ENCODE data around the gene PRKCE.

PRKCE gene

DNA sequence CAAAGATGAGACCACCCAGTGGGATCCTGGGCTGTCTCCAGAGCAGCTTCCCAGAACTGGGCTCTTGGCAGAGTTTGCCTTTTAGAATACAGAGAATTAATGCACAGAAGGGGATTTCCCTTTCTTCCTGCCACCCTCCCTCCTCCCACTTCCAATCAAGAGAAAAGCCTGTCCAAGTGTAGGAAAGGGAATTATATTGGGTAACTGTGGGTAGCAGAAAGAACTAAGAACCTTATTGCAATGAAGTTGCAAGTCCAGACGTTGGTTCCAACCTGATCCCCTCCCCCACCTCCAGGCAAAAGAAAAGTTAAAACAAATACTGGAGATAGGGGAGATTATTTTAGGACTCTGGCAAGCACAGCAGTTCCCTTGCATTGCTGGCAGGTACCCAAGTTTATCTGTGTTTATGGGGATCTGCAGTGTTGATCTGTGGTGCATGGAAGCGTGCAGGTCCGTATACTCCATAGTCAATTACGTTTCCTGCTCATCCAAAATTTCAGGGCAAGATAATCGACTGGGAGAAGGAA is 114.3 kb downstream of the PRKCE start:
- H3K23ac ChIP-seq (ENCODE audit: low read length in 2 of 2), result no peak overlapping the region
- no peak overlapping the region for H2BK5ac ChIP-seq (ENCODE audit: low read depth, low read length, poor library complexity, severe bottlenecking)
- H3K4me2 ChIP-seq (ENCODE audit: low read length, poor library complexity, severe bottlenecking), result no peak overlapping the region
- 84% methylated on average over 4 of the region's 5 CpGs for WGBS
- peaks cover 4% of the 10 kb centered on the region for H3K79me1 ChIP-seq (replicated peaks; ENCODE audit: low read length, poor library complexity, severe bottlenecking)
- no peak overlapping the region for H3K4me3 ChIP-seq (ENCODE audit: insufficient read depth in 1 of 2, low read depth in 1 of 2, low read length in 2 of 2)
- H2AFZ ChIP-seq (ENCODE audit: low read depth, low read length), result no peak overlapping the region
- H3K27ac ChIP-seq (ENCODE audit: low read length, poor library complexity, severe bottlenecking), result no peak overlapping the region
- H2AK5ac ChIP-seq (ENCODE audit: low read length, severe bottlenecking), result no peak overlapping the region
- DNase-seq, result peak; percentile 44
- H4K91ac ChIP-seq (ENCODE audit: low read length), result no peak overlapping the region
- H3K18ac ChIP-seq (ENCODE audit: low read depth in 1 of 2, low read length in 2 of 2), result no peak overlapping the region
- H4K8ac ChIP-seq (ENCODE audit: low read length), result no peak overlapping the region
- no peak overlapping the region for H2BK120ac ChIP-seq (ENCODE audit: low read depth, low read length)
- no peak overlapping the region for H2BK12ac ChIP-seq (ENCODE audit: low read length in 2 of 2)
- H3K36me3 ChIP-seq (ENCODE audit: control insufficient read depth in 1 of 2, insufficient read depth in 2 of 2, low read depth in 1 of 2, low read length in 2 of 2), result no peaks in the 10 kb centered on the region
- H3K9me3 ChIP-seq (ENCODE audit: control insufficient read depth, low read length), result no peaks in the 10 kb centered on the region
- H2BK15ac ChIP-seq (ENCODE audit: low read depth, poor library complexity, severe bottlenecking), result no peak overlapping the region
- H3K9ac ChIP-seq (ENCODE audit: low read length), result no peak overlapping the region
- peaks cover 0 to 5% of the 10 kb centered on the region in 2 experiments for H3K27me3 ChIP-seq (ENCODE audit: control insufficient read depth in 1 of 2, insufficient read depth in 1 of 2, low read length in 2 of 2)
- no peak overlapping the region for H3K4ac ChIP-seq (ENCODE audit: low read depth in 1 of 2, low read length in 2 of 2)
- H3K4me1 ChIP-seq (ENCODE audit: control insufficient read depth, insufficient read depth, low read depth, low read length), result no peaks in the 10 kb centered on the region
- H3K14ac ChIP-seq (ENCODE audit: low read length in 2 of 2), result no peak overlapping the region

DNA sequence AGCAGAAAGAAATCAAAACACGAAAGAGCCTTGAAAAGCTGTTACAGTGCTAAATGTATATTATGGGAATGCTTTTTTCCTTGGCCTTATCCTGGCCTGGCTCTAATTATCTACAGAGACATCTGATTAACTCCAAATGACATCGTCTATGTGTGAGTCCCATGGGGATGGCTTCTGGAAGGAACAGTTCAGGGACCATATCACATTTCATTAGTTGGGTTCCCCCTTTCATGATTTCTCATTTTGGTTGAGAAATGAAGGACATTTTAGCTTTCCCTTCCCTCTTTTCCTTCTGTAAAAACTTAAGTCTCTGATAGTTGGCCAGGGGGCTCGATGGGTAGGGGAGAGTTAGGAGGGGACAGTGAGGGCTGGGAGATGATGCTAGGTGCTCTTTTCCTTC is 116.7 kb downstream of the PRKCE start:
- Histone ChIP-seq H3K4me3 (ENCODE audit: insufficient read depth in 1 of 2, low read depth in 1 of 2, low read length in 2 of 2) (no peak overlapping the region), H2AK5ac (ENCODE audit: low read length, severe bottlenecking) (no peak overlapping the region), H2AFZ (ENCODE audit: low read depth, low read length) (no peak overlapping the region), H3K14ac (ENCODE audit: low read length in 2 of 2) (no peak overlapping the region), H3K79me1 (replicated peaks; ENCODE audit: low read length, poor library complexity, severe bottlenecking) (peaks cover 6% of the 10 kb centered on the region), H2BK120ac (ENCODE audit: low read depth, low read length) (no peak overlapping the region), H2BK5ac (ENCODE audit: low read depth, low read length, poor library complexity, severe bottlenecking) (no peak overlapping the region), H3K4me1 (ENCODE audit: control insufficient read depth, insufficient read depth, low read depth, low read length) (no peaks in the 10 kb centered on the region), H3K23ac (ENCODE audit: low read length in 2 of 2) (no peak overlapping the region), H2BK12ac (ENCODE audit: low read length in 2 of 2) (no peak overlapping the region), H2BK15ac (ENCODE audit: low read depth, poor library complexity, severe bottlenecking) (no peak overlapping the region), H3K36me3 (ENCODE audit: control insufficient read depth in 1 of 2, insufficient read depth in 2 of 2, low read depth in 1 of 2, low read length in 2 of 2) (peaks cover 0 to 2% of the 10 kb centered on the region in 2 experiments), H3K27ac (ENCODE audit: low read length, poor library complexity, severe bottlenecking) (no peak overlapping the region), H4K8ac (ENCODE audit: low read length) (no peak overlapping the region), H4K91ac (ENCODE audit: low read length) (no peak overlapping the region), H3K9me3 (ENCODE audit: control insufficient read depth, low read length) (no peaks in the 10 kb centered on the region), H3K27me3 (ENCODE audit: control insufficient read depth in 1 of 2, insufficient read depth in 1 of 2, low read length in 2 of 2) (peaks cover 0 to 5% of the 10 kb centered on the region in 2 experiments), H3K4me2 (ENCODE audit: low read length, poor library complexity, severe bottlenecking) (no peak overlapping the region), H3K18ac (ENCODE audit: low read depth in 1 of 2, low read length in 2 of 2) (no peak overlapping the region), H3K9ac (ENCODE audit: low read length) (no peak overlapping the region), H3K4ac (ENCODE audit: low read depth in 1 of 2, low read length in 2 of 2) (no peak overlapping the region)
- no peak for DNase-seq
- WGBS, result 82% methylated on average over 2 of the region's 3 CpGs

DNA sequence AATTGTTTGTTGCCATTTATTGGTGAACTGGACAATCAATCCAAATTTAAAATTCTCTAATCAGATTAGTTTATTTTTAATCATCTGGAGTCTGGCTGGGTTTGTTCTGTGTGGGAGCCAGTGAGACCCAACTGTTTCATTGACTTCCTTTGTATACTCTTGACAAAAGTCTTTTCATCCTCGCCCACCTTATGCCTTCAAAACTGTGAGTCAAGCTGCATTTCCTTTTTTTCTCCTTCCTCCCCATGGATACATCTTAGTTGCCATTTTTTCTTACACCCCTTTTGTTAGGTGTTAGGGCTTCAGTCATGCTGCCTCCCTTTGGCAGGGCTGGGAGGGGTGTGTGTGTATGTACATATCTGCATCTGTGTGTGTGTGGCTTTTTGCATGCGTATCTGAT is 117.6 kb downstream of the PRKCE start:
- no peak for DNase-seq
- H2BK15ac ChIP-seq (ENCODE audit: low read depth, poor library complexity, severe bottlenecking), result no peak overlapping the region
- no peak overlapping the region for H4K8ac ChIP-seq (ENCODE audit: low read length)
- no peak overlapping the region for H3K14ac ChIP-seq (ENCODE audit: low read length in 2 of 2)
- H2BK12ac ChIP-seq (ENCODE audit: low read length in 2 of 2), result no peak overlapping the region
- H2BK120ac ChIP-seq (ENCODE audit: low read depth, low read length), result no peak overlapping the region
- H2AFZ ChIP-seq (ENCODE audit: low read depth, low read length), result no peak overlapping the region
- H3K4me3 ChIP-seq (ENCODE audit: insufficient read depth in 1 of 2, low read depth in 1 of 2, low read length in 2 of 2), result no peak overlapping the region
- WGBS, result 100% methylated on average over 2 of the region's 2 CpGs
- H3K36me3 ChIP-seq (ENCODE audit: control insufficient read depth in 1 of 2, insufficient read depth in 2 of 2, low read depth in 1 of 2, low read length in 2 of 2), result peaks cover 0 to 5% of the 10 kb centered on the region in 2 experiments
- no peak overlapping the region for H3K27ac ChIP-seq (ENCODE audit: low read length, poor library complexity, severe bottlenecking)
- H3K4me1 ChIP-seq (ENCODE audit: control insufficient read depth, insufficient read depth, low read depth, low read length), result no peaks in the 10 kb centered on the region
- H3K79me1 ChIP-seq (replicated peaks; ENCODE audit: low read length, poor library complexity, severe bottlenecking), result peaks cover 7% of the 10 kb centered on the region
- H4K91ac ChIP-seq (ENCODE audit: low read length), result no peak overlapping the region
- H3K9me3 ChIP-seq (ENCODE audit: control insufficient read depth, low read length), result no peaks in the 10 kb centered on the region
- no peak overlapping the region for H2AK5ac ChIP-seq (ENCODE audit: low read length, severe bottlenecking)
- H3K27me3 ChIP-seq (ENCODE audit: control insufficient read depth in 1 of 2, insufficient read depth in 1 of 2, low read length in 2 of 2), result peaks cover 0 to 5% of the 10 kb centered on the region in 2 experiments
- no peak overlapping the region for H2BK5ac ChIP-seq (ENCODE audit: low read depth, low read length, poor library complexity, severe bottlenecking)
- H3K23ac ChIP-seq (ENCODE audit: low read length in 2 of 2), result no peak overlapping the region
- H3K18ac ChIP-seq (ENCODE audit: low read depth in 1 of 2, low read length in 2 of 2), result no peak overlapping the region
- H3K4me2 ChIP-seq (ENCODE audit: low read length, poor library complexity, severe bottlenecking), result no peak overlapping the region
- H3K4ac ChIP-seq (ENCODE audit: low read depth in 1 of 2, low read length in 2 of 2), result no peak overlapping the region
- H3K9ac ChIP-seq (ENCODE audit: low read length), result no peak overlapping the region

- Histone ChIP-seq H2BK5ac (ENCODE audit: low read depth, low read length, poor library complexity, severe bottlenecking) (no peak overlapping the region), H3K18ac (ENCODE audit: low read depth in 1 of 2, low read length in 2 of 2) (no peak overlapping the region), H3K4me3 (ENCODE audit: insufficient read depth in 1 of 2, low read depth in 1 of 2, low read length in 2 of 2) (no peak overlapping the region), H3K23ac (ENCODE audit: low read length in 2 of 2) (no peak overlapping the region), H3K9me3 (ENCODE audit: control insufficient read depth, low read length) (no peaks in the 10 kb centered on the region), H2BK12ac (ENCODE audit: low read length in 2 of 2) (no peak overlapping the region), H2BK120ac (ENCODE audit: low read depth, low read length) (no peak overlapping the region), H4K91ac (ENCODE audit: low read length) (no peak overlapping the region), H3K27ac (ENCODE audit: low read length, poor library complexity, severe bottlenecking) (no peak overlapping the region), H3K9ac (ENCODE audit: low read length) (no peak overlapping the region), H2BK15ac (ENCODE audit: low read depth, poor library complexity, severe bottlenecking) (no peak overlapping the region), H3K27me3 (ENCODE audit: control insufficient read depth in 1 of 2, insufficient read depth in 1 of 2, low read length in 2 of 2) (peaks cover 0 to 5% of the 10 kb centered on the region in 2 experiments), H3K79me1 (replicated peaks; ENCODE audit: low read length, poor library complexity, severe bottlenecking) (peaks cover 9% of the 10 kb centered on the region), H3K14ac (ENCODE audit: low read length in 2 of 2) (no peak overlapping the region), H3K4me2 (ENCODE audit: low read length, poor library complexity, severe bottlenecking) (no peak overlapping the region), H2AFZ (ENCODE audit: low read depth, low read length) (no peak overlapping the region), H3K36me3 (ENCODE audit: control insufficient read depth in 1 of 2, insufficient read depth in 2 of 2, low read depth in 1 of 2, low read length in 2 of 2) (peaks cover 0 to 5% of the 10 kb centered on the region in 2 experiments), H4K8ac (ENCODE audit: low read length) (no peak overlapping the region), H3K4me1 (ENCODE audit: control insufficient read depth, insufficient read depth, low read depth, low read length) (no peaks in the 10 kb centered on the region), H3K4ac (ENCODE audit: low read depth in 1 of 2, low read length in 2 of 2) (no peak overlapping the region), H2AK5ac (ENCODE audit: low read length, severe bottlenecking) (no peak overlapping the region)
- no peak for DNase-seq
- WGBS, result 96% methylated on average over 14 of the region's 15 CpGs
These were observed 118.5 kb downstream of the PRKCE start for GRCh38 chr2:45769854-45770576.

All from mesenchymal stem cell (in vitro differentiated cells and primary cell).